Fibroblast of pulmonary artery (primary cell): ENCODE results near the gene TRIM8.

Source experiments
- DNase-seq: peaks from one replicate; pipeline ENCODE4 v3.0.0-alpha.2; 2010; ENCODE audit warnings: low read depth
- H3K4me3 ChIP-seq: replicated peaks from 2 replicates; pipeline ENCODE4 v1.5.1; 2011; ENCODE audit warnings: low read depth, mild to moderate bottlenecking, control low read depth, low read length, moderate library complexity
- CTCF ChIP-seq: IDR thresholded peaks from 2 replicates; pipeline ENCODE4 v1.5.1; 2011; ENCODE audit warnings: mild to moderate bottlenecking, control low read depth, low read length, inconsistent platforms; ENCODE audit errors: missing control alignments

TRIM8 gene

DNA sequence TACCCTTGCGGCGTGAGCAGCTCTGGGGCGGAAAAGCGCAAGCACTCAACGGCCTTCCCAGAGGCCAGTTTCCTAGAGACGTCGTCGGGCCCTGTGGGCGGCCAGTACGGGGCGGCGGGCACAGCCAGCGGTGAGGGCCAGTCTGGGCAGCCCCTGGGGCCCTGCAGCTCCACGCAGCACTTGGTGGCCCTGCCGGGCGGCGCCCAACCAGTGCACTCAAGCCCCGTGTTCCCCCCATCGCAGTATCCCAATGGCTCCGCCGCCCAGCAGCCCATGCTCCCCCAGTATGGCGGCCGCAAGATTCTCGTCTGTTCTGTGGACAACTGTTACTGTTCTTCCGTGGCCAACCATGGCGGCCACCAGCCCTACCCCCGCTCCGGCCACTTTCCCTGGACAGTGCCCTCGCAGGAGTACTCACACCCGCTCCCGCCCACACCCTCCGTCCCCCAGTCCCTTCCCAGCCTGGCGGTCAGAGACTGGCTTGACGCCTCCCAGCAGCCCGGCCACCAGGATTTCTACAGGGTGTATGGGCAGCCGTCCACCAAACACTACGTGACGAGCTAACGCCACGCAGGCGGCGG lies 12.6 kb downstream of the TRIM8 start:
- DNase-seq = no peak
- H3K4me3 ChIP-seq = no peak overlapping the region
- TF ChIP-seq CTCF = no peak

- DNase-seq = no peak
- TF ChIP-seq CTCF = no peak
- no peak overlapping the region for H3K4me3 ChIP-seq
Observed at GRCh38 chr10:102657451-102657850, 13.2 kb downstream of the TRIM8 start.

DNA sequence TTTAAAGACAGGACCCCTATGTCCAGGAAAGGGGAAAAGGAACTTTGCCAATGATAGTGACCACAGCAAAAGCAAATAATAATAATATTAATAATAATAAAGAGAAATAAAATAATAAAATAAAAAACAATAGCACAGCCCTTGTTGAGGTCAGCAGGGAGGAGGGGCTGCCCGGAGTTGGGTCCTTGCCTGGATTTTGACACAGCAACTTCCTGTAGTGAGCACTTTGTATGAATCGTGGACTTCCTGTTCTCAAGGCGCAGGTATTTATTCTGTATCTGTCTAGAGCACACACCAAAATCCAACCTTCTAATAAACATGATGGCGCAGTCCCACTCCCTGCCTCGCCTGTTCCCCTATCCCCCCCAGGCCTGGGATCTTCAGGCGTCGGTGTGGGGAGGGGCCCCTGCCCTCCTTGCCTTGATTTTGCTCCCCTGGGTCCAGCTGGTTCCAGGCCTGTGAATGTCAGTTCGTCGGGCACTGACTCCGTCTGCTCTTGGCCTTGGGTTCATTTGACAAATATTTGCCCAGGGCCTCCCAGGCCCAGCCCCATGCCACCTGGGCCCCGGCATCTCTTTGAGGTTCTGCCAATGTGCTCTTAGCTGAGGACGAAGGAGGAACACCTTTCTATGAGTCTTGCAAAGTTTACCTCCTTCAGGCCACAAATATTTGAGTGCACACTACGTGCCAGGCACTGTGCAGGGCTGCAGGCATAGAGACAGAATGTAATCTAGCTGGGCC lies 13.9 kb downstream of the TRIM8 start:
- no peak for TF ChIP-seq CTCF
- no peak overlapping the region for H3K4me3 ChIP-seq
- DNase-seq = peak; percentile 80

DNA sequence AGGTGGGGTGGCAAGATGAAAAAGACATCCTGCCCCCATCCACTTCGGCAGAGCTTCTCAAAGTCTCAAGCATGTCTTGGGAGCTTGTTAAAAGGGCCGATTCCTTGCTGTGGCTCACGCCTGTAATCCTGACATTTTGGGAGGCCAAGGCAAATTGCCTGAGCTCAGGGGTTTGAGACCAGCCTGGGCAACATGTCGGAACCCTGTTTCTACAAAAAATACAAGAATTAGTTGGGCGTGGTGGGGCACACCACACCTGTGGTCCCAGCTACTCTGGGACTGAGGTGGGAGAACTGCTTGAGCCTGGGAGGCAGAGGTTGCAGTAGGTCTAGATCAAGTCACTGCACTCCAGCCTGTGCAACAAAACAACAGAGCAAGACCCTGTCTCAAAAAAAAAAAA lies 14.5 kb downstream of the TRIM8 start:
- no peak for DNase-seq
- no peak for TF ChIP-seq CTCF

GRCh38 chr10:102660888-102661657 lies 16.8 kb downstream of the TRIM8 start:
- peak; percentile 71 for DNase-seq
- H3K4me3 ChIP-seq = no peak overlapping the region
- TF ChIP-seq CTCF = no peak

More for the DNA sequence above, 14.5 kb downstream of the TRIM8 start:
- H3K4me3 ChIP-seq = no peak overlapping the region

GRCh38 chr10:102661658-102662028 lies 17.4 kb downstream of the TRIM8 start:
- TF ChIP-seq CTCF = no peak
- no peak overlapping the region for H3K4me3 ChIP-seq
- DNase-seq = no peak
